Thyroid gland (tissue), 4 donors: ENCODE measurements around the gene KIAA1671. TPM values are rescaled to one million over a fixed set of nuclear protein-coding genes. Genes with fewer than 3 reads are reported as not detected.

Source experiments
- DNase-seq, 2 donors: peaks; one replicate each; pipeline ENCODE4 v3.0.0-alpha.2; 2019
- H3K27ac ChIP-seq, 3 donors: fragments of 200-600 bp; sonication (generic); 1 replicate in 2 of 3; 2 replicates in 1 of 3; pipeline ENCODE4 v1.5.1; 2016 to 2019; ENCODE audit warnings: mild to moderate bottlenecking in 1 of 3, moderate library complexity in 1 of 3
- H3K27me3 ChIP-seq: fragments of 200-600 bp; sonication (generic); one replicate; pipeline ENCODE4 v1.5.1; 2019
- H3K36me3 ChIP-seq, 2 donors: fragments of 200-600 bp; sonication (generic); one replicate each; pipeline ENCODE4 v1.5.1; 2016 to 2019
- H3K4me1 ChIP-seq, 2 donors: fragments of 200-600 bp; sonication (generic); one replicate each; pipeline ENCODE4 v1.5.1; 2017 to 2019
- H3K4me3 ChIP-seq, 3 donors: fragments of 200-600 bp; sonication (generic); replicated peaks in 1 of 3; 1 replicate in 2 of 3; 2 replicates in 1 of 3; pipeline ENCODE4 v1.5.1; 2016; ENCODE audit warnings: mild to moderate bottlenecking in 1 of 3
- H3K9me3 ChIP-seq: fragments of 200-600 bp; sonication (generic); one replicate; pipeline ENCODE4 v1.5.1; 2017
- CTCF ChIP-seq, 6 experiments: fragments of 200-600 bp in 3 of 6; fragments of 450-650 bp in 3 of 6; sonication (generic) in 3 of 6; IDR thresholded peaks; one replicate each; pipeline ENCODE4 v1.5.1; 2016 to 2019; ENCODE audit warnings: antibody characterized with exemption in 6 of 6, mild to moderate bottlenecking in 2 of 6, inconsistent platforms in 1 of 6, moderate library complexity in 1 of 6
- POLR2A ChIP-seq, 2 donors: fragments of 450-650 bp; IDR thresholded peaks; one replicate each; pipeline ENCODE4 v1.6.1; 2017; ENCODE audit warnings: antibody characterized with exemption in 2 of 2, mild to moderate bottlenecking in 2 of 2, moderate library complexity in 1 of 2
- WGBS, 2 donors: methylation state at CpG; one replicate each; pipeline ENCODE4 v1.1.5; 2017; 5-methylcytosine and 5-hydroxymethylcytosine counted together
- intact Hi-C: fragments of 100-400 bp; cut with DNase I; formaldehyde crosslinking; loops from one replicate; pipeline ENCODE4 v1.15.1; 2023
- total RNA-seq, 4 donors: library from RNA; depleted of rRNA; stranded (reverse); fragments of >200 nt; gene quantifications; one replicate each; pipeline ENCODE4 v1.2.3, GENCODE V29; 2016

Gene KIAA1671
- total RNA-seq, 4 donors from 2014 or later, result 63.2 to 111 (median 79.7) TPM

GRCh38 chr22:25193548-25193947 is 241.0 kb downstream of the KIAA1671 start:
- DNase-seq, result no peak
- H3K9me3 ChIP-seq, result no peaks in the 10 kb centered on the region
- H3K36me3 ChIP-seq, result peaks cover 0 to 43% of the 10 kb centered on the region in 2 donors
- no peak for TF ChIP-seq CTCF (IDR thresholded peaks at IDR 0.05)
- no peak for TF ChIP-seq POLR2A (IDR thresholded peaks at IDR 0.05)
- H3K4me1 ChIP-seq, result peaks cover 8 to 18% of the 10 kb centered on the region in 2 donors
- intact Hi-C loops, result no loop called here
- no peak overlapping the region for H3K27ac ChIP-seq
- H3K27me3 ChIP-seq, result no peaks in the 10 kb centered on the region
- H3K4me3 ChIP-seq, result no peak overlapping the region
- 72 to 75% methylated on average over 3 of the region's 3 CpGs for WGBS, 2 donors

GRCh38 chr22:25196326-25196725 is 243.8 kb downstream of the KIAA1671 start:
- peak overlapping the region; percentile 43 to 56 (median 56) for H3K27ac ChIP-seq
- no peaks in the 10 kb centered on the region for H3K27me3 ChIP-seq
- TF ChIP-seq POLR2A (IDR thresholded peaks at IDR 0.05) (no peak), CTCF (IDR thresholded peaks at IDR 0.05) (no peak)
- H3K4me3 ChIP-seq, result no peak overlapping the region
- H3K36me3 ChIP-seq, result peaks cover 0 to 23% of the 10 kb centered on the region in 2 donors
- DNase-seq, result peak; percentile 61 to 63
- 62 to 70% methylated on average over 5 of the region's 5 CpGs for WGBS, 2 donors
- H3K9me3 ChIP-seq, result no peaks in the 10 kb centered on the region
- intact Hi-C loops, result no loop called here
- H3K4me1 ChIP-seq, result peaks cover 35 to 39% of the 10 kb centered on the region in 2 donors

GRCh38 chr22:25197340-25197739 is 244.8 kb downstream of the KIAA1671 start:
- Histone ChIP-seq H3K4me3 (no peak overlapping the region), H3K27ac (peak overlapping the region in 2 of 3 donors; percentile 13 to 37), H3K36me3 (peaks cover 0 to 18% of the 10 kb centered on the region in 2 donors), H3K9me3 (no peaks in the 10 kb centered on the region), H3K4me1 (peaks cover 38 to 42% of the 10 kb centered on the region in 2 donors), H3K27me3 (no peaks in the 10 kb centered on the region)
- TF ChIP-seq POLR2A (IDR thresholded peaks at IDR 0.05) (no peak), CTCF (IDR thresholded peaks at IDR 0.05) (no peak)
- peak; percentile 33 to 70 for DNase-seq
- WGBS, 2 donors, result 39 to 53% methylated on average over 4 of the region's 4 CpGs
- intact Hi-C loops, result no loop called here

GRCh38 chr22:25199731-25200520 is 247.4 kb downstream of the KIAA1671 start, which contains the start of gene CRYBB3:
Gene CRYBB3, plus strand, starts transcription at chr22:25199858. Its CDS starts 1,539 bp downstream, at chr22:25201397.
- H3K36me3 ChIP-seq, result peaks cover 0 to 5% of the 10 kb centered on the region in 2 donors
- H3K9me3 ChIP-seq, result no peaks in the 10 kb centered on the region
- H3K4me3 ChIP-seq, result no peak within 1 kb of the TSS
- TF ChIP-seq POLR2A (IDR thresholded peaks at IDR 0.05), result no peak
- no peak for TF ChIP-seq CTCF (IDR thresholded peaks at IDR 0.05)
- peak; percentile 94 to 95 for DNase-seq
- peak within 1 kb of the TSS; percentile 68 to 82 (median 68) for H3K27ac ChIP-seq
- peaks cover 38 to 42% of the 10 kb centered on the region in 2 donors for H3K4me1 ChIP-seq
- intact Hi-C loops, result no loop called here
- WGBS, 2 donors, result 33 to 39% methylated on average over 4 to 13 of the region's 17 CpGs
- H3K27me3 ChIP-seq, result no peaks in the 10 kb centered on the region

- Histone ChIP-seq H3K27me3 (no peaks in the 10 kb centered on the region), H3K36me3 (peaks cover 0 to 5% of the 10 kb centered on the region in 2 donors), H3K4me3 (no peak overlapping the region), H3K4me1 (peaks cover 36 to 42% of the 10 kb centered on the region in 2 donors), H3K27ac (peak overlapping the region; percentile 68 to 82 (median 68)), H3K9me3 (no peaks in the 10 kb centered on the region)
- DNase-seq, result no peak
- TF ChIP-seq CTCF (IDR thresholded peaks at IDR 0.05) (no peak), POLR2A (IDR thresholded peaks at IDR 0.05) (no peak)
- intact Hi-C loops, result no loop called here
- WGBS, 2 donors, result 76 to 79% methylated on average over 4 to 7 of the region's 7 CpGs
Observed at GRCh38 chr22:25200967-25201366, 248.5 kb downstream of the KIAA1671 start.
